COLO668 (cell line): ENCODE data around the gene NHLRC4.

Experiments used
- DNase-seq: peaks from one replicate; lab custom pipeline; 2025; ENCODE audit not compliant: unreplicated experiment; lab: John Stamatoyannopoulos, UW

The NHLRC4 gene

DNA sequence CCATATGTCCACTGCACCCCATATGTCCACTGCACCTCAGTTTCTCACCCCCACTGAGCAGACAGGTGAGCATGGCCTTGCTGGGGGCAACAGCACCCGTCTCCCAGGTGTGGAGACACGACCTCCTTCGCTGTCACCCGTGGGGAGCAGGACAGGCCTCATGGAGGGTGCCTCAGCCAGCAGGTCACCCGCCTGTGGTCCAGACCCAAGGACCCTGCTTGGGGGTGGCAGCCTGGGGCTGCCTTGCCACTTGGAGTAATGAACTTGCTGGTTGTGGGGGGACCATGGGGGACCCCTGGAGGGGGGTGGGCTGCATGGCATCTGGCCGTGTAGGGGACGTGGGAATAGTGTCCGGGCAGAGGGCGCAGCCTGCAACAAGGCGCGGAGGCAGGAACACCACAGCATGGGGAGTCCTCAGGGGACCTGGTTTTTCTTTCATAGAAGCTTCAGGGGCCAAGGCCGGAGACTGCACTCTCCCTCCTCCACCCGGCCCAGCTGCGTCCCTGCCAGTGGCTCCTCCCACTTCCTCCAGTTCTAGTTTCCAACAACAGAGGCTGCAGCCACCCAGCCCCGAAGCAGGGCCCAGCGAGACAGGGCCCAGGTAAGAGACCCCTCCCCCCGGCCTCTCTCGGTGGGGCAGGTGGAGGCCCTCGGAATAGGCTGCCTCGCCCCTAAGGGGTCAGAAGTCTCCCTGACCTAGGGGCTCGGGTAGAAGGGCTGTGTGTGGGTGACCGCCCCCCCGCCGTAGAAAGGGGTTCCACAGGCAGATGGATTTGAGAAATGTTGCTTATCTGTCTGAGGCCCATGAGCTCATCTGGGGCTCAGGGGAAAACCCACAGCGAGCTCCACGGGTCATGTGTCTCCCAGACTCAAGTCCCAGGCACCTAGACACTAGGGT is at the start of gene NHLRC4:
Gene NHLRC4 (plus strand): TSS at position 531 of the 898 bp plus-strand sequence. CDS start 1,043 bp downstream, outside the sequence.
- peak; percentile 68 for DNase-seq

DNA sequence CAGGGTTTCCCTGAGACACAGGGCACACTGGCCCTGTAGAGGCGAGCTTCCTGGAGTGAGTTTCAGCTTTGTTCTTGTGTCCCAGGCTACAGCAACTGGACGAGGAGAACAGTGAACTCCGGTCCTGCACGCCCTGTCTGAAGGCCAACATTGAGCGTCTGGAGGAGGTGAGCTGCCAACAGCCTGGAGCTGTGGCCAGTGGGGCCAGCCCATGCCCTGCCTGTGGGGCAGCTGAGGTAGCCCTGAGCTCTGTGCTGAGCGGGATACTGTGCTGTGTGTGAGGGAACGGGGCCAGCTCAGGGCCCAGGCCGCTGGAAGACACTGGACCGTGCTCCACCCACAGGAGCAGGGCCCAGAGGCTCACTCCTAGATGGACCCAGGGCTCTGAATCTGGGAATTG is 47.9 kb upstream of the NHLRC4 start:
- no peak for DNase-seq

- no peak for DNase-seq
These were observed 47.4 kb upstream of the NHLRC4 start for GRCh38 chr16:519425-519824.

DNA sequence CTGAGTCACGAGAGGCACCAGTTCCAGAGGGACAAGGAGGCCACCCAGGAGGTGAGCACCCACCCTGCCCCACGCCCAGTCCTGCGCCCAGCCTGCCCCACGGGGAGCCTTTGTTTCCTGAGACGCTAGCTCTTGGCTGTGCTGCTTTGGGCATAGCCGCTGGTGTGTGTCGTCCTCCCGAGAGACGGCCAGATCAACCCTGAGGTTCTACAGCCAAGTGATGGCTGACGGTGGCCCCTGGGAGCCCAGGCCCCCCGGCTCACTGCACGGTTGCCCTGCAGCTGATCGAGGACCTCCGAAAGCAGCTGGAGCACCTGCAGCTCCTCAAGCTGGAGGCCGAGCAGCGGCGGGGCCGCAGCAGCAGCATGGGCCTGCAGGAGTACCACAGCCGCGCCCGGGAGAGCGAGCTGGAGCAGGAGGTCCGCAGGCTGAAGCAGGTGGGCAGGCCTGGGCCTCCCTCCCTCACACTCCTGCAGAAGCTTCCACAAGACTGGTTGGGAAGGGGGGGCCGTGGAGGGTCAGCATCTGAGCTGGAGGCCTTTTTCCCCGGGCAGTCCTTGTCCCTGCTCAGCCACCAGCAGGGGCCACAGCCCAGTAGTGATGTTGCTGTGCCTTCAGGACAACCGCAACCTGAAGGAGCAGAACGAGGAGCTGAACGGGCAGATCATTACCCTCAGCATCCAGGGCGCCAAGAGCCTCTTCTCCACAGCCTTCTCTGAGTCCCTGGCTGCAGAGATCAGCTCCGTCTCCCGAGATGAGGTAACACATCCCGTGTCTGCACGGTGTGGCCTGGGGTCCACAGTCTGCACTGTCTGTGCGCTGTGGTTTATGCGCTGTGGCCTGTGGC is 46.7 kb upstream of the NHLRC4 start:
- no peak for DNase-seq

DNA sequence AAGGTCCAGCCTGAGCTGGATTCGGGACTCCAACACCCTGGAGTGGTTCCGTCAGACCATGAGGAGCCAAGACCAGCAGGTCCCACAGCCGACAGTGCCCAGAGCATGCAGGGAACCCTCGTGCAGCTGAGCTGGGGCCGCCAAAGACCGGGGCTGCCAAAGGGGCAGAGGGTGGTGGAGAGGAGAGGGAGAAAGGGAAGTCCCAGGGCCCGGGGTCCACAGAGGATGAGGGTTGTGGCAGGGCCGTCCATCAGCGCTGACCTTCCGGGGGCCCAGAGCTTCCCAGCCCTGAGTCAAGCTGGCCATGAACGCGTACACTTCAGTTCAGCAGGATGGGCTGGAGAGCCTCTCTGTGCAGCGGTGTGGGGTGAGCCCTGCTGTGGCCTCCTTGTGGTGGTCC is 46.0 kb upstream of the NHLRC4 start:
- DNase-seq, result no peak

DNA sequence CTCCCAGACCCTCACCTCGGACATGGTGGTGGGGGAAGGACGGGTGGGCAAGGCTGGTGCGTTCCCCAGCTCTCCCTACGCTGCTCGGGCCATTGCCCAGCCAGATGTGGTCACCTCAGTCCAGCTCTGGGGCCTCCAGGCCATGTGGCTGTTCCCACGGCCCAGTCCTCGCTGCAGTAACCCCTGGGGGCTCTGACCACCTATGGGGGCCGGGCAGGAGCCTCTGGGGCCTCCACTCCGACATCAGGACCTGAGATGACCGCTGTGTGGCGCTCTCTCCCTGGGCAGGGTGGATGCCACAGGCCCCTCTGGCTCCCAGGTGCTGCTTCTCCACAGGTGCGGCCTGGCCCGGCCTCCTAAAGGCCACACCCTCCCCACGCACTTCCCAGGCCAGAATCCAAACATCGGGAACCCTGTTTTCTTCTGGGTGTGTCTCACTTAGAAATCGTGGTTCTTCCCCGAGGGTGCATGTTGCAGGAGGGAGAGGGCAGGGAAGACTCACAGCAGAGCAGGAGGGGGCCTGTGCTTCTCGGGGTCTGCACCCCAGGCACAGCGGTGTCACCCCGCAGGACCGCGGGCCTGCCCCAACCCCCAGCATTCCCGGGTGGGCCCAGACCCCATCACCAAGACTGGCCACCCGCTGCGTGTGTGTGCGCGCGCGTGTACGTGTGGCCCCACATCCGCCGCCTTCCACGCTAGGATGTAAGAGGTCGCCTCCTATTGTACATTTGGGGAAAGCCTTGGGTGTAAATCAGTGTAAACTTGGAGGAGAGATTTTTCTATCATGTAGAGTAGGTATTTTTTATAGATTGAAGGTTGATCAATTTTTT is 45.2 kb upstream of the NHLRC4 start:
- DNase-seq, result peak; percentile 64

GRCh38 chr16:522320-523096 is 44.3 kb upstream of the NHLRC4 start:
- no peak for DNase-seq

- DNase-seq, result no peak
These were observed 43.6 kb upstream of the NHLRC4 start for GRCh38 chr16:523097-523741.

GRCh38 chr16:524274-525040 is 42.3 kb upstream of the NHLRC4 start:
- no peak for DNase-seq

DNA sequence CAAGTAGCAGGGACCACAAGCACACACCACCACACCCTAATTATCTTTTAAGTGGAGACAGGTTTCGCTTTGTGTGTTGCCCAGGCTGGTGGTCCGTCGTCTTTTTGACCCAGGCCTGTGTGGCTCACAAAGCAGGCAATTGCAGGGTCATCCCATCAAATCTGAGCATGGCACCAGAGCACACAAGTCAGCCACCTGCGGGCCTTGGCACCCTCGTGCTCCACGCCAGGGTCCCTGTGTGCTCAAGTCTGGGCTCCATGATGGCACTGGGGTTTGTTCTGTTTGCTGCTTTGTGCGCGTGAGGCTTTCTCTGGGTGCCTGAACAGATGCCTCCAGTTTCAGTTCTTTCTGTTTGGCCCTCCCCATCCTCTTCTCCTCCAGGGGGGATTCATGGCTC is 41.7 kb upstream of the NHLRC4 start:
- DNase-seq, result no peak

DNA sequence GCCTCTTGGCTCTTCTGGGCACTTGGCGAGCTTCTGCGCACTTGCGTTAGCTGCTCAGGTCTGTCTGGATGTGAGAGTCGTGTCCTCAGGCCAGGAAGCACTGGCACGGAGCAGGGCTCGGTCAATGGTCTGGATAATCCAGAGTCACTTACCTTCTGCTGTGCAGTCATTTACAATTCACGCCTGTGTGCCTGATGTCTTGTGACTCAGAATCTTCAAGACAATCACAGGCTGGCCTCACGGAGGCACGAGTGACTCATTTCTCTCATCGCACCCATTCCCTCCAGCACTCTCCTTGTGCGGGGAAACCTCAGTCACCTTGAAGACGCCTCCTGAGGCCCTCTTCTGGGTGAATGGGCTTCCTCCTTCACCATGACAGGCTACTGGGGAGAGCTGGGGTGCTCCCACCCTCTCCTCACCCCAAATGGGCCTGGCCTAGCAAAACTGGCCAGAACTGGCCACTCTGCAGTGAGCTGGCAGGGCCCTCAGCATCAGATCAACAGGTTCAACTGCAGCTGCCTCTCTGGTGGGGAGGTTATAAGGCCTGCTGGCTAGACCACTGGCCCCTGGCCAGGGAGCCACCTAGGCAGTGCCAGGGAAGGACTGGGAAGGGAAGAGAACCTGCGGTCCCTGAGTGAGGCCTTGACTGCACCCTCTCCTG is 41.2 kb upstream of the NHLRC4 start:
- no peak for DNase-seq

GRCh38 chr16:526181-527014 is 40.4 kb upstream of the NHLRC4 start:
- peak; percentile 73 for DNase-seq

DNA sequence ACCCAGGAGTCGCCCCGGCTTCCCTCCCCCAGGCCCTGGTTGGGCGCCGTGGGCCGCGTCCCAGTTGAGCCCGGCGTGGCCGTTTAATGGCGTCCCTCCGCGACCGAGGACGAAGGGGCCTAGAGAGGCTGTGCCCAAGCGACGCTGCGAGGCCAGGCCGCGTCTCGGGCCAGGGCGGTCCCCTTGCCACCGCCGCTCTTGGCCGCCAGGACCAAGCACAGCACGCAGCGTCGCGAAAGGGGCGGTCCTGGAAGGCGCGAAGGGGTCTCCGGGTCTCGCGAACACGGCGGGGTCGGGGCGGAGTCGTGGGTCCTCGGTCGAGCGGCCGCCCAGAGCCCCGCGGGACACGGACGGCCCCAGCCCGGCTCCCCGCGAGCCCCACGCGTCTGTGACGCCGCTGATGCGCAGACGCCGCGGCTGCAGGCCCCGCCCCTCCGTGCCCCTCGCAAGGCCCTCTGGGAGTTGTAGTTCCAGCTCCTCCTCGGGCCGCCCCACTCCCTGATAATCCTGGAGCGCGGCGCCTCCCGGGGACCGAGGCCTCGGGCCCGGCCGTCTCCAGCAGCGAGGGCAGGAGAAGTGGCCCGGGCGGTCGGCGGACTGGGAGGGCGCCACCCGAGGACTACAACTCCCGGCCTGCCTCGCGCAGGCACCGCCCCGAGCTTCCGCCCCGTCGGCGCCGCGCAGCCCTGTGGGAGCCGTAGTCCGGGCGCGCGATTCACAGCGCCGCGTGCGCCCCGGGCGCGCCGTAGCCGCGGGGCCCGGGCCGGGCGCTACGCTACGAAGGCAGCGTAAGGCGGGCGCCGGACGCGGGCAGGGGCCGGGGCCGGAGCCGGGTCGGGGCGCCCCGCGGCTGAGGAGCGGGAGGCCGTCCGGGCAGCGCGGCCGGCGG is 39.5 kb upstream of the NHLRC4 start, which contains the start of gene CAPN15:
Gene CAPN15 (plus strand): TSS at position 698 of the 889 bp plus-strand sequence. CDS start 19,127 bp downstream, outside the sequence.
- DNase-seq, result peak; percentile 93

GRCh38 chr16:528111-529011 is 38.4 kb upstream of the NHLRC4 start:
- DNase-seq, result peak; percentile 53

- DNase-seq, result peak; percentile 19
These were observed 37.7 kb upstream of the NHLRC4 start for GRCh38 chr16:529012-529575.
